HG03097 (cell line): ENCODE measurements around the gene PIK3R5.

ENCODE experiments used
- ATAC-seq: cut with Tn5 transposase; IDR thresholded peaks from one replicate; pipeline ENCODE4 v1.9.1; 2021; ENCODE audit not compliant: unreplicated experiment, low FRiP score

The PIK3R5 gene

DNA sequence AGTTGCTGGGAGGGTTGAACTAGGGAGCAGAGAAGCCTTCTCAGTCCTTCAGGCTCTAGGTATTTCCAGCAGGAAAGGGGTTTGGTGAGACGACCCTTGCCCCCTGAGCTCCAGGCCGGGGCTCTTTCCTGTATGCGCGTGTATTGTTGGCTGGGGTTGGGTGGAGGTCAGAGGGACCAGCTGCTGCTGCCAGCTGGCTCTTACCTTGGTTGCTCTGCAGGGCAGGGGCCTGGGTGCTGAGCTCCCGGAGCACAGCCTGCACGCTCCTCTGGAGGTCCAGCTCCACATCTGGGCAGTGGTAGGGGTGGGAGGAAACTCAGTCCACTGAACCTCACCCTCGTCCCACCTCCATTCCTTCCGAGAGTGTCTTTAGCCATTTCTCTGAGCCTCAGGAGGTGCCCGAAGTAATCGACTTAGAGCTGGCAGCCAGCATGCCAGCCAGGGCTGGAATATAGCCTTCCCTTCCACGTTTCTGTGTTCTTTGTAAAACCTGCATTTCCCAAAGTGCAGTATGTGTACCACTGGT lies 126.0 kb downstream of the PIK3R5 start:
- no peak for ATAC-seq

DNA sequence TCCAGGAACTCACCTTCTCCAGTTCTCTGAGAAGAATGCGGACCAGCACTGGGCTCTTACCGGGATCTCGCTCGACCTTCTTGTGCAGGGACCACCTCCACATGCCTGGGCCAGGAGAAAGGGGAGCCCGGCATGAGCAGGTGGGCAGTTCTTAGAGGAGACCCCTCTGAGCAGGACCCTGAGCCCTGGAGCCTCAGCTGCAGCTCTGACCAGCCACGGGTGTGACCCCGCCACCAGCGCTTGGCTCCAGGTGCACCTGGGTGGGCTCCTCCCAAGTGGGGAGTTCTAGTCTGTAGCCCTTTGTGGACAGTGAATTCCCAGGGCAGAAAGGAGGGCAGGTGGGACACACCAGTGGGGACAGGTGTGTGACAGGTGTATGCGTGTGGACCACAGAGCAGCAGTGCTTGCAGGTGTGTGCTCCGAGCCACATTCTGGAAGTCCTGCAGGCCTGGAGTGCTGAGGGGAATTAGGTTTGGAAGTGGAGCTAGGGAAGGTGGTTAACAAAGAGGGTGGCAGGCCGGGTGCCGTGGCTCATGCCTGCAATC lies 126.9 kb downstream of the PIK3R5 start:
- ATAC-seq: no peak

DNA sequence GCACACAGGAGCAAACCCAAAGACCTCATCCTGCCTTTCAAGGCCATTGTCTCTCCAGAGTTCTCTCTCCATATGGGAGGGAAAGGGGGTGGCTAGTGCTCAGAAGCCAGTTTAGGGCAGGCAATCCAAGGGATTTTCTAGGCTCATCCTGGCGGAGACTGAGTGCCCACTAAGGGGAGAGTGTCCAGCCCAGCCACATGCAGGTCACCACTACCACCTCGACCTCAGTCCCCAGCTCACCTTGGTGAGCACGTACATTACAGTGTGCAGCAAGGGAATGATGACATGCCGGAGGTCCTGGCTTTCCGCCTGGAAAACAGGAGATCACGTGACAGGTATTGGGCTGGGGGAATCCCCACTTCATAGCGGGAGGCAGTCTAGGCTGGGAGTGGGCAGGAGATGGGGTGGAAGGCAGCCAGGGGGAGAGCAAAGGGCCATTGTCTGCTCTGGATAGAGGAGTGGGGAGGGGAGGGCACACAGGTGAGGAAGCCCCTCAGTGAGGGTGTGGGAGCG lies 127.9 kb downstream of the PIK3R5 start:
- no peak for ATAC-seq

DNA sequence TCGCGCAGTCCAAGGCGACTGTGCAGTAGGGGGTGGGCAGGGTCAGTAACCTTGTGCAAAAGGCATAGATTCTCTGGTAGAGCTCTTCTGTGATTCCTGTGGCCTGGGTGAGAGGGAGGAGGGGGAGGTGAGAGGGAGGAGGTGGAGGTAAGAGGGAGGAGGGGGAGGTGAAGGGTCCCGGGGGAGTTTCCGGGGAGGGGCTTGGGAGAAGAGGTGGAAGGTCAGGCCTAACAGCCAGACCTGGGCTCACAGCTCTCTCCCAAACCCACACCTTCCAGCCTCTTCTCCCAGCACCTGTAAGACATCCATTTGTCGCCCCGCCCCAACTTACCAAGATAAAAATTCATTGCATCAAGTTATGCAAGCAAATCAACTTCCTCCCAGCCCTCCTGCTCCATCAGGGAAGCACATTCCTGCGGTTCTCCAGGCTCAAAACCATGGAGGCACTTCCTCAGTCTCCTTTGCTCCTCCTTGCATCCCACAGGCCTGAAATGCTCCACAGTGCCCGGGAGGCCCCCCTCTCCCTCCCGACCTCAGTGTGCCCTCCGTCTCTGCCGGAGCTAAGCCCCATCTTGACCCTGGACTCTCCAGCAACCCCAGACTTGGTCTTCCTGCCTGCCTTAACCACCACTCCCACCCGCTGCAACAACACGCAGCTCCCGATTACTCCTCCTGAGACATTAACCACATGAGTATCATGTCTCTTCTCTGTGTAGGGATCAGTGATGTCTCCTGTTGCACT lies 128.5 kb downstream of the PIK3R5 start:
- ATAC-seq: no peak

DNA sequence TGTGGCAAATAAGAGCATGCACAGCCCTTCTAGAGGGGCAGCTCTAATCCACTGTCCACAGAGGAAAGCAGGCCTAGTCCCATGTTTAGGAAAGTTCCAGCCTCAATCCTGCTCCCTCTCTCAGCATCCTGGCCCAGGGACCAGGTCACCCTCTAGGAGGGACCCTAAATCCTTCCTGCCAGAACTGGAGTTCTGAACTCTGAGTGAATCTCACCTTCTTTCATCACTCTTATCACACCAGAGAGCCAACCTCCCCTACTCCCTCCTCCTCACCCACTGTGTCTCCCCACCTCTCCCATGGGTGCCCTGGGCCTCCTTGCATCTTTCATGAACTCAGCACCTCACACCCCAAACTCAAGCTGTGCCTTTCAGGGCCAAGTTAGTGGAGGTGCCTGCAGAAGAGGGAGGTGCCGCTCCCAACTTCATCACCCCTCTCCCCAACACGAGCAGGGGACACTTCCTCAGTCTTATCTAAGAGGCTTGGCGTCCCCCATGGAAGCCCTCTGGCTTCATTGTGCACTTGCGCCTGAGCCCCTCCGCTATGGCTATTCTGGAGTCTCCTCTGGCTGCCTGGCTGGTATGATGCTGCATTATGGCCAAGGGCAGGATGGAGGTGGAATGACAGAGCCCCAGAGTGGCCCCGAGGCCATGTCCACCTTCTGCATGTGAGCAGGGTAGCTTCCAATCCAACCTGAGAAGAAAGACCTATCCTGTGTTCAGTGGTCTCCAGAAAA lies 129.7 kb downstream of the PIK3R5 start:
- no peak for ATAC-seq

DNA sequence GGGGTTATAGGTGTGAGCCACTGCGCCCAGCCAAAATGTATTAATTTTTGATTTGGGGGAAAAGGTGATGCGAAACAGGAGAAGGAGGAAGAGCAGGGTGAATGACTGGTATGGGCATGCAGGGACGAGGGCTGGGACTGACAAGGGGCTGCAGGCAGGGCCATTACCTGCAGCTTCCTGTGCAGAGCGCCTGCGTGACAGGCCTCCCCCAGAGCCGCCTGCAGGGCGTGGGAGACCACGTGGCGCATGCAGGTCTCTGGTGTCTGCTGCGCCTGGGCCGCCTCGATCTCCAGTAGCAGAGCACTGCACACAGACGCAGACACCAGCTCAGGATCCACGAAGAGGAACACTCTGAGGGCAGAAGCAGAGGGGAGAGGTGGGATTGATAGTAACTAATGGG lies 130.4 kb downstream of the PIK3R5 start:
- ATAC-seq: no peak

DNA sequence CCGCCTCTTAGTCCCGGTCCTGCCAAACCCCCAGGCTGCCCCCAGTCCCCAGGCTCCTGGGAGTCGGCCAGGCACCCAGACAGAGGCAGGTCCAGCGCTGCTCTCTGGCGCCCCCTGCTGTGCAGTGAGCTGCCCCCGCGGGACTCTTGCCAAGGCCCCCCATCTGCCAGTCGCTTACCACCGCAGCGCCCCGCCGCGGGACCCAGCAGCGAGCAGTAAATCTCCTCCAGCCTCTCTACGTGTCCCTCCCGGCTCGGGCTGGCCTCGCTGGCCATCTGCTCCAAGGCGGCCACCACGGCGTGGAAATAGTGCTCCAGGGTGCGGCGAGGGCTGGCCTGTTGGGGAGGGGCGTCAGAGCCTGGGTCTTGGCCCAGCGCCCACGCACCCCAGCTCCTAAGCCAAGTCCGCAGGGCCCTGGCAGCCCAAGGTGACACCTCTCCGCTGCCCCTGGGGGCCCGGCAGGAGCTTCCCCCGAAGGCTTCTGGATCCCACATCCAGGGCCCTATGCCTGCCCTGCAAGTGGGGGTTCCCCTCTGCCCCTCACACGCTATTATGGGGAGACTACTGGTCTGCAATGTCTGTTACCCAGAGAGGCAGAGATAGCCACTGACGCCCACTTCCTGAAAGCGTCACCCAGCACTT lies 132.7 kb downstream of the PIK3R5 start:
- ATAC-seq: no peak

DNA sequence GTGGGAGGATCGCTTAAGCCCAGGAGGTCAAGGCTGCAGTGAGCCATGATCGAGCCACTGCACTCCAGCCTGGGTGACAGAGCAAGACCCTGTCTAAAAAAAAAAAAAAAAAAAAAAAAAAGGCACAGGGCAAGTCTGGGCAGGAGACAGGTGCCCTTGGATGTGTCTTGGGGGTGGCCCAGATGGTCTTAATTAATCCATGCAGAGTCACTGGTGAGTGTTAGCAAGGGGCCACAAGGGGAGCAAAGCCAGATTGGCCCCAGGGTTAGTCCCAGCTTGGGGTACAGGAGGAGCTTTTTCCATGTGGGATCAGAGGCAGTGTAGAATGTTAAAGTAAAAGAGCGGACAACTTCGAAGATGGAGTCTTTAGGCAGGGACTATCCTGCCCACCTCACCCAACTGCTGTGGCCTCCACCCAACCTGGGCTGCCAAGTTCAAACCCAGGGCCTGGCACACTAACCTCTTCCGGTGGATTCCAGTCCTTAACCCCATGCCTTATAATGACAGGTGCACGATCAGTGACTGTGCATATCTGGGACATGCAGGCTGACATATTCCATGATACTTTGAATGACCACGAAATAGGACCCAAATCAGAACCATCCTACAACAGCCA lies 134.2 kb downstream of the PIK3R5 start:
- no peak for ATAC-seq

DNA sequence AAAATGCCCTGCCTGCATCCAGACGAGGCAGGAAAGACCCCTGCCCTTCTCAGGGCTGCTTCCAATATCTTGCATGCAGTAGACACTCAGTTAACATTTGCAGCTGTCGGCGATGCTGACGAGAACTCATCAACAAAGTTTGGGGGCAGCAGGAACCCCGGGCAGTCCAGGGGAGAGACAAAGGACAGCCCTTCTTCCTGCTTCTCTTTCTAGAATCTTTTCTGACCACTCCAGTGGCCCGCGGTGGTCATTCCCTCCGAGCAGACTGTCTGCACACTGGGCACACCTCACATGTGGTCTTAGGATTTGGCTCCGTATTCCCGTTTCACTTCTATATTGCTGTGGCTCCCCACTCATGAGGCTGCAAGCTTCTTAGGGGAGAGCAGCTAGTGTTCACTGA lies 135.4 kb downstream of the PIK3R5 start:
- ATAC-seq: no peak

DNA sequence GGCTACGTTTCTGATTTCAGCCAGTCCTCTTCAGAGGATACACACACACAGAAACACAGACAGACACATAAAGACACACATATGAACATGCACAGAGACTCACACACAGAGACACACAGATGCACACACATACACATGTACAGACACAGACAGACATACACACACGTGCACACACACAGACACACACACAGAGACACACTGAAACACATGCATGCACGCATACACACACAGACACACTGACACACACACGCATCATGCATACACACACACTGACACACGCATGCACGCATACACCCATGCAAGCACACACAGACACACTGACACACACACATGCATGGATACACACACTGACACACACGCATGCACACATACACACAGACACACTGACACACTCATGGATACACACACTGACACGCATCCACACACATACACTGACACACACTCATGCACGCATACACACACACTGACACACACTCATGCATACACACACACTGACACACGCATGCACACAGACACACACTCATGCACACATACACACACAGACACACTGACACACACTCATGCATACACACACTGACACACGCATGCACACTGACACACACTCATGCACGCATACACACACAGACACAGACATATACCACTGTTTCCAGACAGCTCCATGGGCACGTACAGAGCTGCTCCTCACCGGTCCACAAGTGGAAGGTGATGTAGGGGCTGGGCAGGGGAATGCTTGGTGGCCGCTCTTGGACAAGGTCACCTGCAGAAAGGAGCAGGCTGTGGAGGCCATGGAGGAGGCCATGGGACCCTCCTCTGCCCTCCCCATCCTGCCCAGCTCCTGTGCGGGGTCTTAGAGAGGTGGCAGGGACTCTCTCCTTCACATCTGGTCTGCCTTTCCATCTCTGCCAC lies 136.2 kb downstream of the PIK3R5 start:
- no peak for ATAC-seq
